GM12878 (cell line): Measurements from ENCODE around the gene CACYBP. TPM values are rescaled to one million over a fixed set of nuclear protein-coding genes. Genes with fewer than 3 reads are reported as not detected.

Experiments used
- ATAC-seq: fragments of 200-7000 bp; cut with Tn5 transposase; 3 replicates; pipeline ENCODE4 v1.9.1; 2020; ENCODE audit warnings: mild to moderate bottlenecking, moderate library complexity
- BruUV-seq: library from RNA; stranded (reverse); fragments of 400-500 nt; replicated peaks from 2 replicates; lab custom pipeline; 2021; lab: Mats Ljungman, UMichigan
- CTCF ChIA-PET: fragments of 300-600 bp; sonication (Branson Sonifier 250); formaldehyde crosslinking; extraction: SDS; loops from one replicate; lab custom pipeline; 2021; ENCODE audit warnings: inconsistent platforms; lab: Yijun Ruan, JAX
- POLR2A ChIA-PET: fragments of 350-600 bp; formaldehyde crosslinking; extraction: SDS; loops from one replicate; lab custom pipeline; 2021; ENCODE audit warnings: inconsistent platforms; lab: Charles Lee
- RAD21 ChIA-PET: fragments of 300-600 bp; sonication (Branson Sonifier 250); formaldehyde crosslinking; loops from one replicate; lab custom pipeline; 2023; ENCODE audit warnings: antibody characterized with exemption; ENCODE audit not compliant: unreplicated experiment; lab: Charles Lee
- SMC1A ChIA-PET: fragments of 300-600 bp; sonication (Branson Sonifier 250); formaldehyde crosslinking; loops from one replicate; lab custom pipeline; 2023; ENCODE audit not compliant: unreplicated experiment, uncharacterized antibody; lab: Charles Lee
- DNase-seq: peaks from one replicate; pipeline ENCODE4 v3.0.0-alpha.2; 2011; ENCODE audit warnings: low read depth, low spot score
- FAIRE-seq: peaks from 3 replicates; lab custom pipeline; 2011; peaks lifted over from hg19 to GRCh38; lab: Jason Lieb, UNC
- H2AFZ ChIP-seq: 2 replicates; pipeline ENCODE4 v1.6.0; 2011; ENCODE audit warnings: low read depth, low read length, control low read depth; ENCODE audit not compliant: control insufficient read depth
- H3K27ac ChIP-seq: 2 replicates; pipeline ENCODE4 v1.5.1; 2011; ENCODE audit warnings: control low read depth; ENCODE audit not compliant: control insufficient read depth, insufficient read depth
- H3K27me3 ChIP-seq, 2 experiments: replicated peaks in 1 of 2; 2 replicates each; pipeline versions ENCODE4 v1.6.0 to v1.6.1; 2011; ENCODE audit warnings: low read length in 1 of 2; ENCODE audit not compliant: control insufficient read depth in 2 of 2, insufficient read depth in 2 of 2
- H3K36me3 ChIP-seq, 2 experiments: 2 replicates each; pipeline ENCODE4 v1.5.1; 2011; ENCODE audit warnings: low read length in 1 of 2; ENCODE audit not compliant: control insufficient read depth in 2 of 2, insufficient read depth in 2 of 2
- H3K4me1 ChIP-seq: 2 replicates; pipeline ENCODE4 v1.6.1; 2011; ENCODE audit warnings: mild to moderate bottlenecking, low read length, moderate library complexity, mixed read lengths; ENCODE audit not compliant: control insufficient read depth, insufficient read depth
- H3K4me2 ChIP-seq: 2 replicates; pipeline ENCODE4 v1.6.0; 2011; ENCODE audit warnings: control low read depth; ENCODE audit not compliant: control insufficient read depth, insufficient read depth
- H3K4me3 ChIP-seq: fragments of 200-600 bp; sonication (generic); 2 replicates; pipeline ENCODE4 v1.5.1; 2016
- H3K79me2 ChIP-seq: 2 replicates; pipeline ENCODE4 v1.6.0; 2011; ENCODE audit warnings: low read length; ENCODE audit not compliant: control insufficient read depth, insufficient read depth
- H3K9ac ChIP-seq: 2 replicates; pipeline ENCODE4 v1.8.0; 2011; ENCODE audit warnings: low read length, control low read depth, mixed read lengths; ENCODE audit not compliant: control insufficient read depth, insufficient read depth
- H3K9me3 ChIP-seq: replicated peaks from 3 replicates; pipeline ENCODE4 v1.5.1; 2011; ENCODE audit warnings: mild to moderate bottlenecking, low read length; ENCODE audit not compliant: control insufficient read depth, insufficient read depth
- H4K20me1 ChIP-seq: 2 replicates; pipeline ENCODE4 v1.6.0; 2011; ENCODE audit not compliant: control insufficient read depth, insufficient read depth
- IKZF2 ChIP-seq, 2 experiments: fragments of 450-650 bp; IDR thresholded peaks; 2 replicates each; pipeline ENCODE4 v1.6.1; 2017; ENCODE audit warnings: mild to moderate bottlenecking in 2 of 2, moderate library complexity in 2 of 2
- JUND ChIP-seq: IDR thresholded peaks from 2 replicates; pipeline ENCODE4 v1.6.1; 2012; ENCODE audit warnings: low read depth, mild to moderate bottlenecking, low read length, improper control_type of control experiment, moderate library complexity
- KAT2A ChIP-seq: conservative IDR thresholded peaks from 2 replicates; pipeline ENCODE4 v1.6.1; 2011; ENCODE audit warnings: low read depth, low read length; ENCODE audit not compliant: control insufficient read depth
- POLR2A ChIP-seq: IDR thresholded peaks from 2 replicates; pipeline ENCODE4 v1.6.1; 2011; ENCODE audit warnings: low read depth, mild to moderate bottlenecking, low read length
- RUNX3 ChIP-seq: IDR thresholded peaks from 2 replicates; pipeline ENCODE4 v1.6.1; 2012; ENCODE audit warnings: low read length, inconsistent platforms
- ZNF622 ChIP-seq: fragments of 450-650 bp; IDR thresholded peaks from 2 replicates; pipeline ENCODE4 v1.6.1; 2017; ENCODE audit warnings: mild to moderate bottlenecking, inconsistent platforms
- WGBS: methylation state at CpG from one replicate; pipeline ENCODE4 v1.1.6; 2016; ENCODE audit warnings: low lambda C conversion rate; ENCODE audit not compliant: insufficient replicate concordance, insufficient coverage; ENCODE audit errors: missing lambda C conversion rate; 5-methylcytosine and 5-hydroxymethylcytosine counted together
- in situ Hi-C: fragments of 300-500 bp; cut with MboI; formaldehyde crosslinking; loops from 9 replicates; pipeline ENCODE4 v1.14.3; 2018; ENCODE audit warnings: mixed read lengths
- intact Hi-C: fragments of 100-400 bp; cut with micrococcal nuclease; formaldehyde crosslinking; loops from one replicate; pipeline ENCODE4 v1.14.2; 2022; ENCODE audit not compliant: unreplicated experiment
- polyA plus RNA-seq, 11 experiments: library from polyadenylated mRNA; depleted of rRNA in 4 of 11; unstranded in 6 of 11; stranded (reverse) in 5 of 11; fragments of >200 nt; fragmentation: Nextera tagmentation in 4 of 11; fragmentation: Illumina TruSeq in 1 of 11; extraction: Ambion mirVana in 4 of 11; extraction: Trizol in 1 of 11; gene quantifications; 1 replicate in 1 of 11; 2 replicates in 10 of 11; pipeline versions ENCODE4 v1.2.1 to v1.2.3, GENCODE V29; 2011 to 2016; ENCODE audit warnings: inconsistent platforms in 2 of 11, missing spikeins in 2 of 11, low read depth in 1 of 11
- total RNA-seq, 4 experiments: library from RNA; depleted of rRNA in 3 of 4; stranded (reverse); fragments of >200 nt in 3 of 4; fragmentation: Illumina TruSeq in 1 of 4; extraction: Trizol in 1 of 4; gene quantifications; 2 replicates each; pipeline versions ENCODE4 v1.2.1 to v1.2.3, GENCODE V29; 2013 to 2021
- TF ChIP-seq, protein P1 (sequence below): fragments of 450-650 bp; IDR thresholded peaks from 2 replicates; pipeline ENCODE4 v1.6.1; 2017; ENCODE audit warnings: mild to moderate bottlenecking, moderate library complexity
- TF ChIP-seq, protein P2 (sequence below): fragments of 450-650 bp; IDR thresholded peaks from 2 replicates; pipeline ENCODE4 v1.6.1; 2017; ENCODE audit warnings: mild to moderate bottlenecking, low read depth, inconsistent platforms; ENCODE audit not compliant: poor library complexity, severe bottlenecking

CACYBP gene
- total and polyA plus RNA-seq, 10 of the 15 experiments (the other 5 are each of a cell fraction or from before 2014, with no cell fraction given): 77.7 to 488 (median 218) TPM

DNA sequence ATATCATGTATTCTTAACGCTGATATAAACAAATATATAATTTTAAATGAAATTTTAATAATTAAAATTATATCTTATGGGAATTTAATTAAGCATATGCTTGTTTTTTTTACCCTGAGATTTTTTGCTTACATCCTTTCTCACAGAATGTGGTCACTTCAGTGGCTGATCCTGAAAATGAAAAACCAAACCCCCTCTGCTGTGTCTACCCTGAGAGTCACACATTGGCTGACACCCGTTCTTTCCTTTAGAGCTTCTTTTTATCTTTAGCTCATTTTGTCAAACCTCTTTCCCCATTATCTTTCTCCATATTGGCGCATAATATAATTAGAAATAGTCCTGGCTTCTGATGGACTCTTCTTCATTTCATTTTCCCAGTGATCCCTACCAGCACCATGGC, 10.8 kb upstream of the CACYBP start:
- H3K27me3 ChIP-seq: no peaks in the 10 kb centered on the region
- no peaks in the 10 kb centered on the region for H4K20me1 ChIP-seq
- no peak overlapping the region for H2AFZ ChIP-seq
- TF ChIP-seq JUND (no peak), RUNX3 (peak; percentile 69), IKZF2 (IDR thresholded peaks at IDR 0.05) (0 out of 4 replicates have a peak, but pooled peaks of 1 of the 2 experiments have one; percentile 21), POLR2A (no peak)
- peak overlapping the region; percentile 1; the same call in 1 of the 2 replicates for H3K4me3 ChIP-seq
- DNase-seq: no peak
- peaks cover 17% of the 10 kb centered on the region for H3K4me1 ChIP-seq
- WGBS: 3% methylated on average over 3 of the region's 3 CpGs
- ChIA-PET CTCF (interaction anchor here (0.8 to 2.4 kb wide), 13 partner anchors 9 to 114 kb away, joined by 3 to 21 read pairs (median 4); no protein-coding TSS in a partner anchor), POLR2A (interaction anchor here (0.8 to 1.5 kb wide), 5 partner anchors 12 to 189 kb away, joined by 3 to 4 read pairs (median 3); partner anchors contain the start of gene MRPS14), RAD21 (interaction anchor here (0.6 to 1.9 kb wide), 18 partner anchors 8 to 726 kb away, joined by 3 to 12 read pairs (median 4); partner anchors contain the start of genes CACYBP and MRPS14), SMC1A (interaction anchor here (0.5 to 2.4 kb wide), 27 partner anchors 10 to 219 kb away, joined by 3 to 24 read pairs (median 4); partner anchors contain the start of gene CACYBP)
- no peak for FAIRE-seq
- H3K79me2 ChIP-seq: no peaks in the 10 kb centered on the region
- no peaks in the 10 kb centered on the region; a peak in 1 of 4 replicates for H3K36me3 ChIP-seq
- intact Hi-C loops (no loop called here), in situ Hi-C loops (no loop called here)
- H3K9me3 ChIP-seq: no peaks in the 10 kb centered on the region
- peak overlapping the region; percentile 73 for H3K27ac ChIP-seq
- H3K9ac ChIP-seq: no peak overlapping the region
- peak; percentile 72 for ATAC-seq
- BruUV-seq: no TSS peak
- H3K4me2 ChIP-seq: peak overlapping the region; percentile 50; the same call in 1 of the 2 replicates

DNA sequence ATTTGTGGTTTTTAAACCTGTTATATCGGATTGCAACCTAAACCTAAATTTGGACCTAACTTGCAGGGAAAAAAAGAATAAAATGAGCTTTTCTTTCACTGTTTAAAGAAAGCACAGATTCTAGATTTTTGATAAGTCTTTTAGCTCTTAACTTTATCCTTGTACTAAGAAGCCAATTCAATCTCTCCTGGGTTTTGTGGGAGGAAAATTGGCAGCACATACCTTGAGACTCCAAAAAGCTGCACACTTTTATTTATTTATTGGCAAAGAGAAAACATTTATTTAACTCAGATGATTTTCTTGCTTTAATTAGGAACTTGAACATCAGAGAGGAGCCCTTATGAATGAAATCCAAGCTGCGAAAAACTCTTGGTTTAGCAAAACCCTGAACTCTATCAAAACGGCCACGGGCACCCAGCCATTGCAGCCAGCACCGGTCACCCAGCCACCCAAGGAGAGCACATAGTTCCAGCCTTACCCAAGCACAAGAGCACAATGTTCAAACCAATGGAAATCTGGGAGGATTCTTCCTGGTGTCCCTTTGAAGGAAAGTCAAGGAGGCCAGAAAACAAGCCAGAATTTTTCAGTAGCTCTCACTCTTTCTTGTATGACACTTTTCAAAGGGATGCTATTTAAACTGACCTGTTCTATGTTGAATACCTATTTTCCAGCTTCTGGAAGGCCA, 10.1 kb upstream of the CACYBP start:
- peaks cover 0 to 3% of the 10 kb centered on the region in 2 experiments; a peak in 2 of 4 replicates for H3K36me3 ChIP-seq
- no peaks in the 10 kb centered on the region for H3K9me3 ChIP-seq
- DNase-seq (no peak), FAIRE-seq (no peak), ATAC-seq (no peak)
- H3K27me3 ChIP-seq: no peaks in the 10 kb centered on the region
- H2AFZ ChIP-seq: no peak overlapping the region
- H3K4me3 ChIP-seq: peak overlapping the region; percentile 1; the same call in 1 of the 2 replicates
- SMC1A ChIA-PET: interaction anchor here (0.5 to 2.4 kb wide), 27 partner anchors 10 to 219 kb away, joined by 3 to 24 read pairs (median 4); partner anchors contain the start of gene CACYBP
- no peaks in the 10 kb centered on the region for H4K20me1 ChIP-seq
- CTCF ChIA-PET: interaction anchor here (0.8 to 2.4 kb wide), 14 partner anchors 9 to 115 kb away, joined by 3 to 21 read pairs (median 4); no protein-coding TSS in a partner anchor
- no TSS peak for BruUV-seq
- H3K9ac ChIP-seq: no peak overlapping the region
- no peaks in the 10 kb centered on the region for H3K79me2 ChIP-seq
- WGBS: 71% methylated on average over 5 of the region's 5 CpGs
- H3K4me1 ChIP-seq: peaks cover 17% of the 10 kb centered on the region
- intact Hi-C loops (loop anchor here (10.0 kb wide), 2 partner anchors 725 to 1165 kb away; partner anchors contain the start of genes CENPL and DARS2), in situ Hi-C loops (loop anchor here (10.0 kb wide), 1 partner anchor 725 kb away; no protein-coding TSS in a partner anchor)
- peak overlapping the region; percentile 70 for H3K4me2 ChIP-seq
- POLR2A ChIA-PET: interaction anchor here (0.8 to 1.8 kb wide), 6 partner anchors 11 to 190 kb away, joined by 3 to 6 read pairs (median 3); partner anchors contain the start of gene MRPS14
- H3K27ac ChIP-seq: peak overlapping the region; percentile 73; the same call in 1 of the 2 replicates
- RAD21 ChIA-PET: interaction anchor here (0.6 to 1.9 kb wide), 18 partner anchors 8 to 727 kb away, joined by 3 to 12 read pairs (median 4); partner anchors contain the start of genes CACYBP and MRPS14
- TF ChIP-seq, protein P1, sequence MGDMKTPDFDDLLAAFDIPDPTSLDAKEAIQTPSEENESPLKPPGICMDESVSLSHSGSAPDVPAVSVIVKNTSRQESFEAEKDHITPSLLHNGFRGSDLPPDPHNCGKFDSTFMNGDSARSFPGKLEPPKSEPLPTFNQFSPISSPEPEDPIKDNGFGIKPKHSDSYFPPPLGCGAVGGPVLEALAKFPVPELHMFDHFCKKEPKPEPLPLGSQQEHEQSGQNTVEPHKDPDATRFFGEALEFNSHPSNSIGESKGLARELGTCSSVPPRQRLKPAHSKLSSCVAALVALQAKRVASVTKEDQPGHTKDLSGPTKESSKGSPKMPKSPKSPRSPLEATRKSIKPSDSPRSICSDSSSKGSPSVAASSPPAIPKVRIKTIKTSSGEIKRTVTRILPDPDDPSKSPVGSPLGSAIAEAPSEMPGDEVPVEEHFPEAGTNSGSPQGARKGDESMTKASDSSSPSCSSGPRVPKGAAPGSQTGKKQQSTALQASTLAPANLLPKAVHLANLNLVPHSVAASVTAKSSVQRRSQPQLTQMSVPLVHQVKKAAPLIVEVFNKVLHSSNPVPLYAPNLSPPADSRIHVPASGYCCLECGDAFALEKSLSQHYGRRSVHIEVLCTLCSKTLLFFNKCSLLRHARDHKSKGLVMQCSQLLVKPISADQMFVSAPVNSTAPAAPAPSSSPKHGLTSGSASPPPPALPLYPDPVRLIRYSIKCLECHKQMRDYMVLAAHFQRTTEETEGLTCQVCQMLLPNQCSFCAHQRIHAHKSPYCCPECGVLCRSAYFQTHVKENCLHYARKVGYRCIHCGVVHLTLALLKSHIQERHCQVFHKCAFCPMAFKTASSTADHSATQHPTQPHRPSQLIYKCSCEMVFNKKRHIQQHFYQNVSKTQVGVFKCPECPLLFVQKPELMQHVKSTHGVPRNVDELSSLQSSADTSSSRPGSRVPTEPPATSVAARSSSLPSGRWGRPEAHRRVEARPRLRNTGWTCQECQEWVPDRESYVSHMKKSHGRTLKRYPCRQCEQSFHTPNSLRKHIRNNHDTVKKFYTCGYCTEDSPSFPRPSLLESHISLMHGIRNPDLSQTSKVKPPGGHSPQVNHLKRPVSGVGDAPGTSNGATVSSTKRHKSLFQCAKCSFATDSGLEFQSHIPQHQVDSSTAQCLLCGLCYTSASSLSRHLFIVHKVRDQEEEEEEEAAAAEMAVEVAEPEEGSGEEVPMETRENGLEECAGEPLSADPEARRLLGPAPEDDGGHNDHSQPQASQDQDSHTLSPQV: no peak
- no peak for TF ChIP-seq KAT2A
- TF ChIP-seq ZNF622: no peak
- TF ChIP-seq, protein P2, sequence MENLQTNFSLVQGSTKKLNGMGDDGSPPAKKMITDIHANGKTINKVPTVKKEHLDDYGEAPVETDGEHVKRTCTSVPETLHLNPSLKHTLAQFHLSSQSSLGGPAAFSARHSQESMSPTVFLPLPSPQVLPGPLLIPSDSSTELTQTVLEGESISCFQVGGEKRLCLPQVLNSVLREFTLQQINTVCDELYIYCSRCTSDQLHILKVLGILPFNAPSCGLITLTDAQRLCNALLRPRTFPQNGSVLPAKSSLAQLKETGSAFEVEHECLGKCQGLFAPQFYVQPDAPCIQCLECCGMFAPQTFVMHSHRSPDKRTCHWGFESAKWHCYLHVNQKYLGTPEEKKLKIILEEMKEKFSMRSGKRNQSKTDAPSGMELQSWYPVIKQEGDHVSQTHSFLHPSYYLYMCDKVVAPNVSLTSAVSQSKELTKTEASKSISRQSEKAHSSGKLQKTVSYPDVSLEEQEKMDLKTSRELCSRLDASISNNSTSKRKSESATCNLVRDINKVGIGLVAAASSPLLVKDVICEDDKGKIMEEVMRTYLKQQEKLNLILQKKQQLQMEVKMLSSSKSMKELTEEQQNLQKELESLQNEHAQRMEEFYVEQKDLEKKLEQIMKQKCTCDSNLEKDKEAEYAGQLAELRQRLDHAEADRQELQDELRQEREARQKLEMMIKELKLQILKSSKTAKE: no peak
